Measurements from ENCODE around the gene PSMB7.

Gene PSMB7

DNA sequence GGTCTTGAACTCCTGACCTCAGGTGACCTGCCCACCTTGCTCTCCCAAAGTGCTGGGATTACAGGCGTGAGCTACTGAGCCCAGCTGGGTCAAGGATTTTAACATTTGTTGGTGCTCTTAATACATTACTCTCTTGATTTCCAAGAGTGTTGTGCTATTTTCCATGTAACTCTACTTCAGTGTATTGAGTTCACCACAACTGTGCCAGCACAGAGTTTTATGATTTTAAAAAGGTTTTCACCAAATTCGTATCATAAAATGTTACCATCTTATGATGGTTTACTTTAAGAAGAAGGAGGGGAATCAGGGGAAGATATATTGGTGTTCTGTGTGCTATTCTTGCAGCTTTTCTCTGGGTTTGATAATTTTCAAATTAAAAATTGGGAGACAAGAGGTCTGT is 28.4 kb upstream of the PSMB7 start:
- TF ChIP-seq, protein P1, sequence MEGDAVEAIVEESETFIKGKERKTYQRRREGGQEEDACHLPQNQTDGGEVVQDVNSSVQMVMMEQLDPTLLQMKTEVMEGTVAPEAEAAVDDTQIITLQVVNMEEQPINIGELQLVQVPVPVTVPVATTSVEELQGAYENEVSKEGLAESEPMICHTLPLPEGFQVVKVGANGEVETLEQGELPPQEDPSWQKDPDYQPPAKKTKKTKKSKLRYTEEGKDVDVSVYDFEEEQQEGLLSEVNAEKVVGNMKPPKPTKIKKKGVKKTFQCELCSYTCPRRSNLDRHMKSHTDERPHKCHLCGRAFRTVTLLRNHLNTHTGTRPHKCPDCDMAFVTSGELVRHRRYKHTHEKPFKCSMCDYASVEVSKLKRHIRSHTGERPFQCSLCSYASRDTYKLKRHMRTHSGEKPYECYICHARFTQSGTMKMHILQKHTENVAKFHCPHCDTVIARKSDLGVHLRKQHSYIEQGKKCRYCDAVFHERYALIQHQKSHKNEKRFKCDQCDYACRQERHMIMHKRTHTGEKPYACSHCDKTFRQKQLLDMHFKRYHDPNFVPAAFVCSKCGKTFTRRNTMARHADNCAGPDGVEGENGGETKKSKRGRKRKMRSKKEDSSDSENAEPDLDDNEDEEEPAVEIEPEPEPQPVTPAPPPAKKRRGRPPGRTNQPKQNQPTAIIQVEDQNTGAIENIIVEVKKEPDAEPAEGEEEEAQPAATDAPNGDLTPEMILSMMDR (conservative IDR thresholded peaks at IDR 0.05), result no peak
- TF ChIP-seq ZFX (IDR thresholded peaks at IDR 0.05), result no peak
- H3K27ac ChIP-seq, result no peak overlapping the region

DNA sequence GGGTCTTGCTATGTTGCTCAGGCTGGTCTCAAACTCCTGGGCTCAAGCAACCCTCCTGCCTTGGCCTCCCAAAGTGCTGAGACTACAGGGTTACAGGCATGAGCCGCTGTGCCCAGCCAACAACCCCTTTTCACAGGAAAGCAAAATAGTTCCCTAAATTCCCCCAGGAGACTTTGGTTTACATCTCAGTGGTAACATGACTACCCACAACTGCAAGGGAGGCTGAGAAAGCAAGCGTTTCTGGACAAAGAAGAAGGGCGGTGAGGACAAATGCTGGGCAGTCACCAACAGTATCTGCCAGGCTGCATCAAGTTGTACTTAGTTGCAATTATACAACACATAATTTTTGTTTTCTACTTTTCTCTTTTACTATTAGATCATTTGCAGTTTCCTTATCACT is 27.6 kb upstream of the PSMB7 start:
- TF ChIP-seq, protein P1 (conservative IDR thresholded peaks at IDR 0.05), result no peak
- no peak for TF ChIP-seq ZFX (IDR thresholded peaks at IDR 0.05)
- H3K27ac ChIP-seq, result no peak overlapping the region

DNA sequence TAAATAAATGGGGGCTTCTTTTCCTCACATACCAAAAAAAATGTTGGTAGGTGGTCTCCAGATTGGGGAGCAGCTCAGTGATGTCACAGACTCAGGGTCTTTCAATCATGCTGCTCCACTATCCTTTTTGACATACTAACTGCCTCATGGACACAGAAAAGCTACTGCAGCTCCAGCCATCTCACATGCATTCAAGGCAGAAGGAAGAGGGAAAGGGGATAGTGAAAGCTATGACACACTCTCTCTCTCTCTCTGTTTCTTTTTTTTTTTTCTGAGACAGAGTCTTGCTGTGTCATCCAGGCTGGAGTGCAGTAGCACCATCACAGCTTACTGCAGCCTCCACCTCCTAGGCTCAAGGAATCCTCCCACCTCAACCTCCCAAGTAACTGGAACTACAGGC is 27.1 kb upstream of the PSMB7 start:
- H3K27ac ChIP-seq, result no peak overlapping the region
- TF ChIP-seq ZFX (IDR thresholded peaks at IDR 0.05), result no peak
- TF ChIP-seq, protein P1 (conservative IDR thresholded peaks at IDR 0.05), result no peak

- TF ChIP-seq, protein P1 (conservative IDR thresholded peaks at IDR 0.05), result no peak
- no peak for TF ChIP-seq ZFX (IDR thresholded peaks at IDR 0.05)
- no peak overlapping the region for H3K27ac ChIP-seq
Observed at GRCh38 chr9:124441291-124441690, 26.0 kb upstream of the PSMB7 start.

GRCh38 chr9:124440786-124441185 is 25.5 kb upstream of the PSMB7 start:
- H3K27ac ChIP-seq, result no peak overlapping the region
- no peak for TF ChIP-seq ZFX (IDR thresholded peaks at IDR 0.05)
- TF ChIP-seq, protein P1 (conservative IDR thresholded peaks at IDR 0.05), result no peak

GRCh38 chr9:124439686-124440243 is 24.5 kb upstream of the PSMB7 start:
- H3K27ac ChIP-seq, result no peak overlapping the region
- TF ChIP-seq ZFX (IDR thresholded peaks at IDR 0.05), result no peak
- TF ChIP-seq, protein P1 (conservative IDR thresholded peaks at IDR 0.05), result no peak

GRCh38 chr9:124439086-124439485 is 23.8 kb upstream of the PSMB7 start:
- no peak for TF ChIP-seq ZFX (IDR thresholded peaks at IDR 0.05)
- TF ChIP-seq, protein P1 (conservative IDR thresholded peaks at IDR 0.05), result no peak
- H3K27ac ChIP-seq, result no peak overlapping the region
